HCT116 (cell line): ENCODE results near the gene DOHH. TPM values are rescaled to one million over a fixed set of nuclear protein-coding genes. Genes with fewer than 3 reads are reported as not detected.

Experiments used
- ATAC-seq: fragments of 200-7000 bp; cut with Tn5 transposase; 2 replicates; pipeline ENCODE4 v1.9.1; 2020; ENCODE audit warnings: mild to moderate bottlenecking, moderate library complexity
- BruUV-seq: library from RNA; stranded (reverse); fragments of 400-500 nt; replicated peaks from 2 replicates; lab custom pipeline; 2021; lab: Mats Ljungman, UMichigan
- CTCF ChIA-PET: fragments of 300-600 bp; sonication (Branson Sonifier 250); formaldehyde crosslinking; loops from one replicate; lab custom pipeline; 2021; ENCODE audit warnings: antibody characterized with exemption; lab: Charles Lee
- POLR2A ChIA-PET: fragments of 300-600, 350-600 bp; sonication (Branson Sonifier 250); formaldehyde crosslinking; loops from one replicate; lab custom pipeline; 2021; ENCODE audit warnings: antibody characterized with exemption; lab: Charles Lee
- RAD21 ChIA-PET, 2 experiments: fragments of 300-600 bp; sonication (Branson Sonifier 250); formaldehyde crosslinking; loops; one replicate each; lab custom pipeline; 2023; ENCODE audit warnings: low total read pairs in 2 of 2; ENCODE audit not compliant: uncharacterized antibody in 2 of 2, unreplicated experiment in 2 of 2, low non-redundant PET in 1 of 2; lab: Charles Lee
- DNase-seq: peaks from one replicate; pipeline ENCODE4 v3.0.0-alpha.2; 2010; ENCODE audit warnings: low read depth, low spot score
- H2AFZ ChIP-seq: fragments of 200-600 bp; shearing (Covaris generic), sonication (generic); 2 replicates; pipeline ENCODE4 v1.6.1; 2017; ENCODE audit warnings: low read depth, mixed run types, mixed read lengths, antibody characterized with exemption, low read length; ENCODE audit not compliant: poor library complexity, severe bottlenecking
- H3K27ac ChIP-seq: 2 replicates; pipeline ENCODE4 v1.5.1; 2012; ENCODE audit warnings: low read depth, low read length
- H3K27me3 ChIP-seq: fragments of 200-600 bp; sonication (generic); 2 replicates; pipeline ENCODE4 v1.6.1; 2016; ENCODE audit warnings: mixed run types, low read length, mixed read lengths; ENCODE audit not compliant: insufficient read depth
- H3K36me3 ChIP-seq, 2 experiments: fragments of 200-500 bp in 1 of 2; fragments of 200-600 bp in 1 of 2; sonication (Bioruptor generic) in 1 of 2; sonication (generic) in 1 of 2; 2 replicates each; pipeline versions ENCODE4 v1.5.1 to v1.6.1; 2014 to 2016; ENCODE audit warnings: low read length in 2 of 2, inconsistent platforms in 1 of 2, mixed read lengths in 1 of 2, mixed run types in 1 of 2; ENCODE audit not compliant: insufficient read depth in 2 of 2, control insufficient read depth in 1 of 2
- H3K4me1 ChIP-seq, 2 experiments: fragments of 200-600 bp in 1 of 2; sonication (generic) in 1 of 2; 2 replicates each; pipeline versions ENCODE4 v1.5.1 to v1.6.1; 2012 to 2017; ENCODE audit warnings: low read length in 2 of 2, inconsistent platforms in 1 of 2, mild to moderate bottlenecking in 1 of 2, mixed read lengths in 1 of 2, mixed run types in 1 of 2, moderate library complexity in 1 of 2; ENCODE audit not compliant: insufficient read depth in 2 of 2, control insufficient read depth in 1 of 2
- H3K4me2 ChIP-seq: fragments of 200-600 bp; sonication (generic); 2 replicates; pipeline ENCODE4 v1.6.1; 2017; ENCODE audit warnings: mixed run types, low read length, mixed read lengths
- H3K4me3 ChIP-seq, 2 experiments: fragments of 200-600 bp in 1 of 2; sonication (generic) in 1 of 2; replicated peaks in 1 of 2; 2 replicates each; pipeline ENCODE4 v1.5.1; 2011 to 2016; ENCODE audit warnings: low read length in 2 of 2, control low read depth in 1 of 2, low read depth in 1 of 2, mild to moderate bottlenecking in 1 of 2, mixed read lengths in 1 of 2, mixed run types in 1 of 2
- H3K79me2 ChIP-seq: fragments of 200-600 bp; sonication (generic); 2 replicates; pipeline ENCODE4 v1.6.1; 2017; ENCODE audit warnings: mild to moderate bottlenecking, mixed run types, low read length, moderate library complexity, mixed read lengths; ENCODE audit not compliant: insufficient read depth
- H3K9ac ChIP-seq: fragments of 200-600 bp; sonication (generic); 2 replicates; pipeline ENCODE4 v1.6.1; 2016; ENCODE audit warnings: low read length, mixed read lengths
- H3K9me2 ChIP-seq: fragments of 200-600 bp; sonication (generic), shearing (Covaris generic); 2 replicates; pipeline ENCODE4 v1.6.1; 2017; ENCODE audit warnings: mixed run types, mild to moderate bottlenecking, moderate library complexity; ENCODE audit not compliant: insufficient read depth
- H3K9me3 ChIP-seq, 2 experiments: fragments of 200-500 bp in 1 of 2; fragments of 200-600 bp in 1 of 2; sonication (Bioruptor generic) in 1 of 2; sonication (generic) in 1 of 2; 2 replicates each; pipeline ENCODE4 v1.6.1; 2014 to 2017; ENCODE audit warnings: low read length in 2 of 2, mixed read lengths in 2 of 2, inconsistent platforms in 1 of 2, low read depth in 1 of 2, mild to moderate bottlenecking in 1 of 2, mixed run types in 1 of 2, moderate library complexity in 1 of 2; ENCODE audit not compliant: control insufficient read depth in 1 of 2, insufficient read depth in 1 of 2
- H4K20me1 ChIP-seq: fragments of 200-600 bp; sonication (generic), shearing (Covaris generic); 2 replicates; pipeline ENCODE4 v1.6.1; 2017; ENCODE audit warnings: mixed run types, mild to moderate bottlenecking, moderate library complexity; ENCODE audit not compliant: insufficient read depth
- ATF3 ChIP-seq: IDR thresholded peaks from 2 replicates; pipeline ENCODE4 v1.6.1; 2012
- CTCF ChIP-seq, 3 experiments: fragments of 200-600 bp in 1 of 3; sonication (generic) in 1 of 3; IDR thresholded peaks in 2 of 3; conservative IDR thresholded peaks in 1 of 3; 2 replicates each; pipeline ENCODE4 v1.5.1; 2012 to 2017; ENCODE audit warnings: low read depth in 2 of 3, low read length in 2 of 3, antibody characterized with exemption in 1 of 3, borderline replicate concordance in 1 of 3, control low read depth in 1 of 3, mild to moderate bottlenecking in 1 of 3, mixed read lengths in 1 of 3, mixed run types in 1 of 3, moderate library complexity in 1 of 3; ENCODE audit not compliant: insufficient read depth in 1 of 3
- EGR1 ChIP-seq: IDR thresholded peaks from 2 replicates; pipeline ENCODE4 v1.6.1; 2012; ENCODE audit warnings: low read depth
- SIN3A ChIP-seq: IDR thresholded peaks from 2 replicates; pipeline ENCODE4 v1.6.1; 2012; ENCODE audit warnings: low read depth
- YY1 ChIP-seq: IDR thresholded peaks from 2 replicates; pipeline ENCODE4 v1.6.1; 2011; ENCODE audit warnings: low read length, low read depth, moderate library complexity, mild to moderate bottlenecking; ENCODE audit not compliant: insufficient replicate concordance; ENCODE audit errors: extremely low read depth
- ZFX ChIP-seq: fragments of 450-650 bp; IDR thresholded peaks from 2 replicates; pipeline ENCODE4 v1.6.1; 2017
- intact Hi-C: fragments of 100-400 bp; cut with micrococcal nuclease; formaldehyde crosslinking; loops from 2 replicates; pipeline ENCODE4 v1.10.0; 2022
- total RNA-seq: library from RNA; stranded (reverse); gene quantifications from one replicate; pipeline ENCODE4 v1.2.1, GENCODE V29; 2021; ENCODE audit not compliant: unreplicated experiment
- TF ChIP-seq, protein P1 (sequence below): IDR thresholded peaks from 2 replicates; pipeline ENCODE4 v1.6.1; 2011; ENCODE audit warnings: mild to moderate bottlenecking, low read length, moderate library complexity; ENCODE audit not compliant: insufficient replicate concordance; ENCODE audit errors: extremely low read depth

Gene DOHH
- total RNA-seq, 1 experiment from 2014 or later: 20.9 TPM

DNA sequence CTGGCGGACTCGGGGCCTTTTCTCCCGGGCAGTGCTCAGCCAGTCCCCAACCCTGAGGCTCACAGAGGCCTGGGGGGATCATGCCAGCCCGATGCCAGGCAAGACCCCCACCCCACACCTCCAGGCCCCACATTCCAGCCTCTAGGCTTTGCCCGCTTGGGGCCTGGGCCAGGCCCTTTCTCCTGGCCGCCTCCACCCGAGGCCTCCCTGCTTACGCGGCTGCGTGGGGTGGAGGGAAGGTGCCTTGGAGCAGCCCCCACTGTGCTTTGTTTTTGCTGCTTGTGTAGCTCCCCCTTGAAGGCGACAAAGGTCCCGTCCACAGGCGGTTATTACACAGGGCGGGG lies 58.5 kb downstream of the DOHH start:
- ChIA-PET CTCF (interaction anchor here (1.0 kb wide), 1 partner anchor 12 kb away, joined by 6 read pairs; no protein-coding TSS in a partner anchor), POLR2A (no interaction called here)

More for the DNA sequence above, 58.5 kb downstream of the DOHH start:
- no peak for DNase-seq
- Histone ChIP-seq H4K20me1 (no peaks in the 10 kb centered on the region), H3K9me2 (no peaks in the 10 kb centered on the region), H3K36me3 (peaks cover 10 to 41% of the 10 kb centered on the region in 2 experiments; a peak in 3 of 4 replicates)
- no peak for TF ChIP-seq YY1
- TF ChIP-seq SIN3A: no peak
- TF ChIP-seq, protein P1, sequence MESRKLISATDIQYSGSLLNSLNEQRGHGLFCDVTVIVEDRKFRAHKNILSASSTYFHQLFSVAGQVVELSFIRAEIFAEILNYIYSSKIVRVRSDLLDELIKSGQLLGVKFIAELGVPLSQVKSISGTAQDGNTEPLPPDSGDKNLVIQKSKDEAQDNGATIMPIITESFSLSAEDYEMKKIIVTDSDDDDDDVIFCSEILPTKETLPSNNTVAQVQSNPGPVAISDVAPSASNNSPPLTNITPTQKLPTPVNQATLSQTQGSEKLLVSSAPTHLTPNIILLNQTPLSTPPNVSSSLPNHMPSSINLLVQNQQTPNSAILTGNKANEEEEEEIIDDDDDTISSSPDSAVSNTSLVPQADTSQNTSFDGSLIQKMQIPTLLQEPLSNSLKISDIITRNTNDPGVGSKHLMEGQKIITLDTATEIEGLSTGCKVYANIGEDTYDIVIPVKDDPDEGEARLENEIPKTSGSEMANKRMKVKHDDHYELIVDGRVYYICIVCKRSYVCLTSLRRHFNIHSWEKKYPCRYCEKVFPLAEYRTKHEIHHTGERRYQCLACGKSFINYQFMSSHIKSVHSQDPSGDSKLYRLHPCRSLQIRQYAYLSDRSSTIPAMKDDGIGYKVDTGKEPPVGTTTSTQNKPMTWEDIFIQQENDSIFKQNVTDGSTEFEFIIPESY: no peak
- no peak for TF ChIP-seq EGR1
- no peak for TF ChIP-seq ZFX
- TF ChIP-seq CTCF (IDR thresholded peaks at IDR 0.05 in 2 of 3, conservative IDR thresholded peaks at IDR 0.05 in 1 of 3; ENCODE audit: borderline replicate concordance in 1 of 3, insufficient read depth in 1 of 3, low read depth in 2 of 3, low read length in 2 of 3): no peak
- no peak for TF ChIP-seq ATF3
- TF ChIP-seq, all 23 proteins: peak for 0
- ATAC-seq: no peak
- Histone ChIP-seq H3K79me2 (peaks cover 51% of the 10 kb centered on the region), H3K9ac (no peak overlapping the region), H3K4me3 (no peak overlapping the region), H3K27ac (no peak overlapping the region), H2AFZ (no peak overlapping the region), H3K4me1 (peaks cover 0 to 4% of the 10 kb centered on the region in 2 experiments; a peak in 1 of 4 replicates), H3K4me2 (no peak overlapping the region), H3K27me3 (no peaks in the 10 kb centered on the region), H3K9me3 (no peaks in the 10 kb centered on the region)
- intact Hi-C loops: no loop called here
- RAD21 ChIA-PET: interaction anchor here in 1 of 2 experiments (0.6 kb wide), 1 partner anchor 137 kb away, joined by 5 read pairs; no protein-coding TSS in a partner anchor
- BruUV-seq: no TSS peak
